DND-41 (cell line): ENCODE results near the gene KIF26A.

ENCODE experiments used
- ATAC-seq: fragments of 200-7000 bp; cut with Tn5 transposase; 3 replicates; pipeline ENCODE4 v1.9.1; 2021; ENCODE audit warnings: low read depth; ENCODE audit not compliant: insufficient read depth
- DNase-seq: peaks from one replicate; pipeline ENCODE4 v3.0.0-alpha.2; 2020
- H2AFZ ChIP-seq: 2 replicates; pipeline ENCODE4 v1.6.0; 2012; ENCODE audit warnings: low read depth, low read length
- H3K27ac ChIP-seq: 2 replicates; pipeline ENCODE4 v1.5.1; 2012; ENCODE audit warnings: low read length, inconsistent platforms
- H3K27me3 ChIP-seq: fragments of 200-600 bp; sonication (generic); 2 replicates; pipeline ENCODE4 v1.6.0; 2012; ENCODE audit warnings: low read length, mild to moderate bottlenecking, inconsistent platforms; ENCODE audit not compliant: insufficient read depth, poor library complexity
- H3K36me3 ChIP-seq: 2 replicates; pipeline ENCODE4 v1.5.1; 2012; ENCODE audit warnings: low read length, inconsistent platforms; ENCODE audit not compliant: insufficient read depth
- H3K4me1 ChIP-seq: 2 replicates; pipeline ENCODE4 v1.5.1; 2012; ENCODE audit warnings: mild to moderate bottlenecking, low read length; ENCODE audit not compliant: insufficient read depth
- H3K4me2 ChIP-seq: 2 replicates; pipeline ENCODE4 v1.6.0; 2012; ENCODE audit warnings: mild to moderate bottlenecking, moderate library complexity, low read length, inconsistent platforms; ENCODE audit not compliant: insufficient read depth
- H3K4me3 ChIP-seq, 2 experiments: fragments of 200-600 bp in 1 of 2; shearing (Covaris generic) in 1 of 2; 2 replicates each; pipeline ENCODE4 v1.5.1; 2012 to 2016; ENCODE audit warnings: inconsistent platforms in 2 of 2, low read length in 2 of 2, mild to moderate bottlenecking in 2 of 2, low read depth in 1 of 2, moderate library complexity in 1 of 2
- H3K79me2 ChIP-seq: 2 replicates; pipeline ENCODE4 v1.6.0; 2012; ENCODE audit warnings: low read length, inconsistent platforms; ENCODE audit not compliant: insufficient read depth
- H3K9ac ChIP-seq: 2 replicates; pipeline ENCODE4 v1.6.0; 2012; ENCODE audit warnings: low read depth, mild to moderate bottlenecking, inconsistent platforms, low read length, moderate library complexity
- H3K9me3 ChIP-seq: 2 replicates; pipeline ENCODE4 v1.5.1; 2012; ENCODE audit warnings: low read length, moderate library complexity, mild to moderate bottlenecking, inconsistent platforms; ENCODE audit not compliant: insufficient read depth, severe bottlenecking
- H4K20me1 ChIP-seq: 2 replicates; pipeline ENCODE4 v1.6.0; 2012; ENCODE audit warnings: low read length; ENCODE audit not compliant: insufficient read depth
- CTCF ChIP-seq: IDR thresholded peaks from 2 replicates; pipeline ENCODE4 v1.5.1; 2012; ENCODE audit warnings: borderline replicate concordance, low read length, moderate library complexity, mild to moderate bottlenecking; ENCODE audit not compliant: poor library complexity, severe bottlenecking; ENCODE audit errors: extremely low read depth
- EZH2 ChIP-seq: IDR thresholded peaks from 3 replicates; pipeline ENCODE4 v1.6.1; 2012; ENCODE audit warnings: borderline replicate concordance, low read depth, mild to moderate bottlenecking, moderate library complexity, low read length, inconsistent platforms; ENCODE audit not compliant: severe bottlenecking

KIF26A gene

GRCh38 chr14:104142136-104142945 lies 4.0 kb downstream of the KIF26A start:
- H3K27ac ChIP-seq = no peak overlapping the region
- no peak overlapping the region for H3K4me3 ChIP-seq
- no peak for TF ChIP-seq CTCF
- no peak for TF ChIP-seq EZH2
- no peaks in the 10 kb centered on the region for H3K27me3 ChIP-seq
- no peaks in the 10 kb centered on the region for H3K79me2 ChIP-seq
- no peak overlapping the region for H3K9ac ChIP-seq
- no peak overlapping the region for H3K4me2 ChIP-seq
- H3K9me3 ChIP-seq = no peaks in the 10 kb centered on the region
- no peaks in the 10 kb centered on the region for H4K20me1 ChIP-seq
- H3K36me3 ChIP-seq = no peaks in the 10 kb centered on the region
- no peaks in the 10 kb centered on the region for H3K4me1 ChIP-seq
- H2AFZ ChIP-seq = no peak overlapping the region
- DNase-seq (no peak), ATAC-seq (no peak)

GRCh38 chr14:104142946-104143470 lies 4.6 kb downstream of the KIF26A start:
- Histone ChIP-seq H3K4me1 (no peaks in the 10 kb centered on the region), H3K27me3 (no peaks in the 10 kb centered on the region)

GRCh38 chr14:104143521-104144452 lies 5.4 kb downstream of the KIF26A start:
- Histone ChIP-seq H3K36me3 (no peaks in the 10 kb centered on the region), H3K79me2 (no peaks in the 10 kb centered on the region), H3K27ac (no peak overlapping the region), H3K4me1 (no peaks in the 10 kb centered on the region), H3K4me2 (no peak overlapping the region), H3K9me3 (no peaks in the 10 kb centered on the region), H3K27me3 (no peaks in the 10 kb centered on the region), H3K4me3 (no peak overlapping the region), H4K20me1 (no peaks in the 10 kb centered on the region), H3K9ac (no peak overlapping the region), H2AFZ (no peak overlapping the region)
- TF ChIP-seq CTCF = no peak
- TF ChIP-seq EZH2 = no peak
- ATAC-seq = no peak
- no peak for DNase-seq

More at GRCh38 chr14:104142946-104143470, 4.6 kb downstream of the KIF26A start:
- H3K27ac ChIP-seq = no peak overlapping the region
- ATAC-seq (no peak), DNase-seq (no peak)
- no peak overlapping the region for H2AFZ ChIP-seq
- H3K9me3 ChIP-seq = no peaks in the 10 kb centered on the region
- no peak overlapping the region for H3K9ac ChIP-seq
- no peaks in the 10 kb centered on the region for H4K20me1 ChIP-seq
- H3K36me3 ChIP-seq = no peaks in the 10 kb centered on the region
- H3K79me2 ChIP-seq = no peaks in the 10 kb centered on the region
- H3K4me2 ChIP-seq = no peak overlapping the region
- TF ChIP-seq CTCF (no peak), EZH2 (no peak)
- no peak overlapping the region for H3K4me3 ChIP-seq
